Measurements from ENCODE around the gene GNB3. TPM values are rescaled to one million over a fixed set of nuclear protein-coding genes. Genes with fewer than 3 reads are reported as not detected.

Gene GNB3
- polyA plus RNA-seq, 2 of the 4 experiments (the other 2 are of a cell fraction): 0.94 to 2.7 TPM

GRCh38 chr12:6836851-6837250 is 3.9 kb upstream of the GNB3 start (continued):
- TF ChIP-seq TFCP2L1 (CRISPR knock-in tag; IDR thresholded peaks at IDR 0.05) (no peak), JUNB (IDR thresholded peaks at IDR 0.05) (no peak)

DNA sequence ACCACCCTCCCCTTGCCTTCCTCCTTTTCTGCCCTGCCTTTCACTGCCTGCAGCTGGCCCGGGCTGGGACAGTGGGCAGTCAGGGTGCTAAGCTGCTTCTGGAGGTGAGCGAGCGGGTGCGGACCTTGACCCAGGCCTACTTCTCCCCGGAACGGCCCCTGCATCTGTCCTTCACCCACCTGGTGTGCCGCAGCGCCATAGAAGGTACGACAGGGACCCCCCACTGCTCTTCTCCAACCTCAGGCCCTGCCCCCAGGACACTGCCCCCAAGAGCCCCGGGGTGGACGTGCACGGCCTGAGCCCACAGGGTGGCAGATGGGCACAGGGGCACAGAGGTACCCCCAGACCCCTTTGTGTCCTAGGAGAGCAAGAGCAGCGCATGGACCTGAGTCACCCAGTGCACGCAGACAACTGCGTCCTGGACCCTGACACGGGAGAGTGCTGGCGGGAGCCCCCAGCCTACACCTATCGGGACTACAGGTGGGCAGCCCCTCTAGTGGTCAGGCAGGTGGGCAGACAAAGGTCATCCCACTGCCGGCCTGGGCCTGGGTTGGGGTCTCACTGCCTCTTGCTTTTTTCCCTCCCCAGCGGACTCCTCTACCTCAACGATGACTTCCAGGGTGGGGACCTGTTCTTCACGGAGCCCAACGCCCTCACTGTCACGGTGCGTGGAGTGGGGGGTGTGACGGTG is 3.2 kb upstream of the GNB3 start:
- DNase-seq (ENCODE audit: low read depth in 1 of 2, low spot score in 1 of 2): no peak
- FAIRE-seq: no peak

GRCh38 chr12:6838854-6839253 is 1.9 kb upstream of the GNB3 start:
- DNase-seq (ENCODE audit: low read depth in 1 of 2, low spot score in 1 of 2): no peak
- 88% methylated on average over 16 of the region's 16 CpGs for WGBS (ENCODE audit: missing lambda C conversion rate)
- no peak for ATAC-seq
- Histone ChIP-seq H3K9me3 (no peaks in the 10 kb centered on the region), H3K4me2 (no peak overlapping the region), H3K4me3 (no peak overlapping the region), H3K27ac (no peak overlapping the region), H3K4me1 (no peaks in the 10 kb centered on the region)
- FAIRE-seq: no peak
- ChIA-PET POLR2A (interaction anchor here (2.3 kb wide), 1 partner anchor 13 kb away, joined by 7 read pairs; the partner anchor contains the start of genes CDCA3 and USP5), CTCF (interaction anchor here (1.0 to 29.8 kb wide), 11 partner anchors 7 to 222 kb away, joined by 3 to 306 read pairs (median 5); partner anchors contain the start of genes CDCA3, MLF2, P3H3 and PTMS)
- TF ChIP-seq FOSB (CRISPR knock-in tag; IDR thresholded peaks at IDR 0.05) (no peak), JUN (IDR thresholded peaks at IDR 0.05) (no peak), MAZ (IDR thresholded peaks at IDR 0.05; ENCODE audit: borderline replicate concordance, low read depth, low read length) (no peak), KDM1A (IDR thresholded peaks at IDR 0.05; ENCODE audit: low read depth) (no peak), MYC (IDR thresholded peaks at IDR 0.05; ENCODE audit: borderline replicate concordance, low read length) (no peak), GATA3 (IDR thresholded peaks at IDR 0.05; ENCODE audit: borderline replicate concordance) (no peak), REST (IDR thresholded peaks at IDR 0.05) (no peak), JUNB (IDR thresholded peaks at IDR 0.05) (no peak), EHMT2 (IDR thresholded peaks at IDR 0.05; ENCODE audit: low read depth) (no peak), ZC3H11A (IDR thresholded peaks at IDR 0.05) (no peak)
- TF ChIP-seq, protein P1, sequence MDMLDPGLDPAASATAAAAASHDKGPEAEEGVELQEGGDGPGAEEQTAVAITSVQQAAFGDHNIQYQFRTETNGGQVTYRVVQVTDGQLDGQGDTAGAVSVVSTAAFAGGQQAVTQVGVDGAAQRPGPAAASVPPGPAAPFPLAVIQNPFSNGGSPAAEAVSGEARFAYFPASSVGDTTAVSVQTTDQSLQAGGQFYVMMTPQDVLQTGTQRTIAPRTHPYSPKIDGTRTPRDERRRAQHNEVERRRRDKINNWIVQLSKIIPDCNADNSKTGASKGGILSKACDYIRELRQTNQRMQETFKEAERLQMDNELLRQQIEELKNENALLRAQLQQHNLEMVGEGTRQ (IDR thresholded peaks at IDR 0.05): no peak

More for the DNA sequence above, 3.2 kb upstream of the GNB3 start:
- no peak for ATAC-seq
- CTCF ChIA-PET: interaction anchor here (0.9 to 29.8 kb wide), 10 partner anchors 12 to 267 kb away, joined by 3 to 306 read pairs (median 11); partner anchors contain the start of genes CDCA3, GPR162, MLF2 and USP5
- H3K4me1 ChIP-seq: no peaks in the 10 kb centered on the region
- POLR2A ChIA-PET: interaction anchor here (2.2 kb wide), 1 partner anchor 14 kb away, joined by 10 read pairs; the partner anchor contains the start of genes CDCA3 and USP5
- H3K4me2 ChIP-seq: no peak overlapping the region
- TF ChIP-seq ZC3H11A (IDR thresholded peaks at IDR 0.05) (no peak), CBX8 (IDR thresholded peaks at IDR 0.05) (no peak), HOXB13 (CRISPR knock-in tag; IDR thresholded peaks at IDR 0.05; ENCODE audit: low read depth) (no peak), NPAS2 (CRISPR knock-in tag; IDR thresholded peaks at IDR 0.05; ENCODE audit: borderline replicate concordance) (no peak), MYC (IDR thresholded peaks at IDR 0.05; ENCODE audit: borderline replicate concordance, low read length) (no peak), TFCP2L1 (CRISPR knock-in tag; IDR thresholded peaks at IDR 0.05) (no peak), CHD2 (IDR thresholded peaks at IDR 0.05; ENCODE audit: low read length, partially characterized antibody) (no peak), NR3C1 (IDR thresholded peaks at IDR 0.05) (no peak), BHLHE40 (IDR thresholded peaks at IDR 0.05; ENCODE audit: low read depth, low read length) (no peak), FOSB (CRISPR knock-in tag; IDR thresholded peaks at IDR 0.05) (no peak), SREBF2 (IDR thresholded peaks at IDR 0.05) (no peak), REST (IDR thresholded peaks at IDR 0.05) (no peak), FOXS1 (CRISPR knock-in tag; IDR thresholded peaks at IDR 0.05) (no peak), ZFP36 (IDR thresholded peaks at IDR 0.05; ENCODE audit: borderline replicate concordance, partially characterized antibody) (no peak), PBX3 (IDR thresholded peaks at IDR 0.05) (no peak)
- H3K4me3 ChIP-seq: no peak overlapping the region
- WGBS (ENCODE audit: missing lambda C conversion rate): 91% methylated on average over 24 of the region's 26 CpGs
- H3K9me3 ChIP-seq: no peaks in the 10 kb centered on the region
- H3K27ac ChIP-seq: no peak overlapping the region
